HCT116 (cell line): ENCODE measurements around the gene PIK3CA. TPM values are rescaled to one million over a fixed set of nuclear protein-coding genes. Genes with fewer than 3 reads are reported as not detected.

Source experiments
- ATAC-seq: fragments of 200-7000 bp; cut with Tn5 transposase; 2 replicates; pipeline ENCODE4 v1.9.1; 2020; ENCODE audit warnings: mild to moderate bottlenecking, moderate library complexity
- BruUV-seq: library from RNA; stranded (reverse); fragments of 400-500 nt; replicated peaks from 2 replicates; lab custom pipeline; 2021; lab: Mats Ljungman, UMichigan
- CTCF ChIA-PET: fragments of 300-600 bp; sonication (Branson Sonifier 250); formaldehyde crosslinking; loops from one replicate; lab custom pipeline; 2021; ENCODE audit warnings: antibody characterized with exemption; lab: Charles Lee
- POLR2A ChIA-PET: fragments of 300-600, 350-600 bp; sonication (Branson Sonifier 250); formaldehyde crosslinking; loops from one replicate; lab custom pipeline; 2021; ENCODE audit warnings: antibody characterized with exemption; lab: Charles Lee
- RAD21 ChIA-PET, 2 experiments: fragments of 300-600 bp; sonication (Branson Sonifier 250); formaldehyde crosslinking; loops; one replicate each; lab custom pipeline; 2023; ENCODE audit warnings: low total read pairs in 2 of 2; ENCODE audit not compliant: uncharacterized antibody in 2 of 2, unreplicated experiment in 2 of 2, low non-redundant PET in 1 of 2; lab: Charles Lee
- DNase-seq: peaks from one replicate; pipeline ENCODE4 v3.0.0-alpha.2; 2010; ENCODE audit warnings: low read depth, low spot score
- H2AFZ ChIP-seq: fragments of 200-600 bp; shearing (Covaris generic), sonication (generic); 2 replicates; pipeline ENCODE4 v1.6.1; 2017; ENCODE audit warnings: low read depth, mixed run types, mixed read lengths, antibody characterized with exemption, low read length; ENCODE audit not compliant: poor library complexity, severe bottlenecking
- H3K27ac ChIP-seq: 2 replicates; pipeline ENCODE4 v1.5.1; 2012; ENCODE audit warnings: low read depth, low read length
- H3K27me3 ChIP-seq: fragments of 200-600 bp; sonication (generic); 2 replicates; pipeline ENCODE4 v1.6.1; 2016; ENCODE audit warnings: mixed run types, low read length, mixed read lengths; ENCODE audit not compliant: insufficient read depth
- H3K36me3 ChIP-seq, 2 experiments: fragments of 200-500 bp in 1 of 2; fragments of 200-600 bp in 1 of 2; sonication (Bioruptor generic) in 1 of 2; sonication (generic) in 1 of 2; 2 replicates each; pipeline versions ENCODE4 v1.5.1 to v1.6.1; 2014 to 2016; ENCODE audit warnings: low read length in 2 of 2, inconsistent platforms in 1 of 2, mixed read lengths in 1 of 2, mixed run types in 1 of 2; ENCODE audit not compliant: insufficient read depth in 2 of 2, control insufficient read depth in 1 of 2
- H3K4me1 ChIP-seq, 2 experiments: fragments of 200-600 bp in 1 of 2; sonication (generic) in 1 of 2; 2 replicates each; pipeline versions ENCODE4 v1.5.1 to v1.6.1; 2012 to 2017; ENCODE audit warnings: low read length in 2 of 2, inconsistent platforms in 1 of 2, mild to moderate bottlenecking in 1 of 2, mixed read lengths in 1 of 2, mixed run types in 1 of 2, moderate library complexity in 1 of 2; ENCODE audit not compliant: insufficient read depth in 2 of 2, control insufficient read depth in 1 of 2
- H3K4me2 ChIP-seq: fragments of 200-600 bp; sonication (generic); 2 replicates; pipeline ENCODE4 v1.6.1; 2017; ENCODE audit warnings: mixed run types, low read length, mixed read lengths
- H3K4me3 ChIP-seq, 2 experiments: fragments of 200-600 bp in 1 of 2; sonication (generic) in 1 of 2; replicated peaks in 1 of 2; 2 replicates each; pipeline ENCODE4 v1.5.1; 2011 to 2016; ENCODE audit warnings: low read length in 2 of 2, control low read depth in 1 of 2, low read depth in 1 of 2, mild to moderate bottlenecking in 1 of 2, mixed read lengths in 1 of 2, mixed run types in 1 of 2
- H3K79me2 ChIP-seq: fragments of 200-600 bp; sonication (generic); 2 replicates; pipeline ENCODE4 v1.6.1; 2017; ENCODE audit warnings: mild to moderate bottlenecking, mixed run types, low read length, moderate library complexity, mixed read lengths; ENCODE audit not compliant: insufficient read depth
- H3K9ac ChIP-seq: fragments of 200-600 bp; sonication (generic); 2 replicates; pipeline ENCODE4 v1.6.1; 2016; ENCODE audit warnings: low read length, mixed read lengths
- H3K9me2 ChIP-seq: fragments of 200-600 bp; sonication (generic), shearing (Covaris generic); 2 replicates; pipeline ENCODE4 v1.6.1; 2017; ENCODE audit warnings: mixed run types, mild to moderate bottlenecking, moderate library complexity; ENCODE audit not compliant: insufficient read depth
- H3K9me3 ChIP-seq, 2 experiments: fragments of 200-500 bp in 1 of 2; fragments of 200-600 bp in 1 of 2; sonication (Bioruptor generic) in 1 of 2; sonication (generic) in 1 of 2; 2 replicates each; pipeline ENCODE4 v1.6.1; 2014 to 2017; ENCODE audit warnings: low read length in 2 of 2, mixed read lengths in 2 of 2, inconsistent platforms in 1 of 2, low read depth in 1 of 2, mild to moderate bottlenecking in 1 of 2, mixed run types in 1 of 2, moderate library complexity in 1 of 2; ENCODE audit not compliant: control insufficient read depth in 1 of 2, insufficient read depth in 1 of 2
- H4K20me1 ChIP-seq: fragments of 200-600 bp; sonication (generic), shearing (Covaris generic); 2 replicates; pipeline ENCODE4 v1.6.1; 2017; ENCODE audit warnings: mixed run types, mild to moderate bottlenecking, moderate library complexity; ENCODE audit not compliant: insufficient read depth
- CBX3 ChIP-seq: IDR thresholded peaks from 2 replicates; pipeline ENCODE4 v1.6.1; 2012; ENCODE audit warnings: low read depth
- EZH2 ChIP-seq: fragments of 200-600 bp; sonication (generic); IDR thresholded peaks from 2 replicates; pipeline ENCODE4 v1.6.1; 2017; ENCODE audit warnings: antibody characterized with exemption, mixed run types
- EZH2phosphoT487 ChIP-seq: fragments of 200-600 bp; IDR thresholded peaks from 2 replicates; pipeline ENCODE4 v1.6.1; 2018; ENCODE audit warnings: antibody characterized with exemption, borderline replicate concordance
- FOSL1 ChIP-seq: IDR thresholded peaks from 2 replicates; pipeline ENCODE4 v1.6.1; 2012; ENCODE audit warnings: low read depth
- JUND ChIP-seq: IDR thresholded peaks from 2 replicates; pipeline ENCODE4 v1.6.1; 2012
- POLR2AphosphoS5 ChIP-seq: IDR thresholded peaks from 2 replicates; pipeline ENCODE4 v1.6.1; 2011; ENCODE audit warnings: mild to moderate bottlenecking, low read depth, low read length, moderate library complexity
- SP1 ChIP-seq: IDR thresholded peaks from 2 replicates; pipeline ENCODE4 v1.6.1; 2012; ENCODE audit warnings: low read depth
- SRF ChIP-seq: IDR thresholded peaks from 2 replicates; pipeline ENCODE4 v1.6.1; 2012; ENCODE audit warnings: low read depth
- TCF7L2 ChIP-seq: IDR thresholded peaks from 2 replicates; pipeline ENCODE4 v1.7.0; 2011; ENCODE audit warnings: borderline replicate concordance, inconsistent platforms; ENCODE audit not compliant: insufficient read depth, insufficient read length; ENCODE audit errors: extremely low read depth
- ZFX ChIP-seq: fragments of 450-650 bp; IDR thresholded peaks from 2 replicates; pipeline ENCODE4 v1.6.1; 2017
- ZNF274 ChIP-seq: fragments of 200-500 bp; sonication (Bioruptor generic); IDR thresholded peaks from 2 replicates; pipeline ENCODE4 v1.6.1; 2014; ENCODE audit warnings: mild to moderate bottlenecking, low read depth, low read length, inconsistent platforms
- intact Hi-C: fragments of 100-400 bp; cut with micrococcal nuclease; formaldehyde crosslinking; loops from 2 replicates; pipeline ENCODE4 v1.10.0; 2022
- total RNA-seq: library from RNA; stranded (reverse); gene quantifications from one replicate; pipeline ENCODE4 v1.2.1, GENCODE V29; 2021; ENCODE audit not compliant: unreplicated experiment
- TF ChIP-seq, protein P1 (sequence below): IDR thresholded peaks from 2 replicates; pipeline ENCODE4 v1.6.1; 2012
- TF ChIP-seq, protein P2 (sequence below): IDR thresholded peaks from 2 replicates; pipeline ENCODE4 v1.6.1; 2012
- TF ChIP-seq, protein P3 (sequence below): IDR thresholded peaks from 2 replicates; pipeline ENCODE4 v1.6.1; 2012; ENCODE audit warnings: low read depth
- TF ChIP-seq, protein P4 (sequence below): IDR thresholded peaks from 2 replicates; pipeline ENCODE4 v1.6.1; 2011; ENCODE audit warnings: mild to moderate bottlenecking, low read length, moderate library complexity; ENCODE audit not compliant: insufficient replicate concordance; ENCODE audit errors: extremely low read depth
- TF ChIP-seq, protein P5 (sequence below), 3 experiments: fragments of 200-600 bp in 1 of 3; sonication (generic) in 1 of 3; IDR thresholded peaks in 2 of 3; conservative IDR thresholded peaks in 1 of 3; 2 replicates each; pipeline ENCODE4 v1.5.1; 2012 to 2017; ENCODE audit warnings: low read depth in 2 of 3, low read length in 2 of 3, antibody characterized with exemption in 1 of 3, borderline replicate concordance in 1 of 3, control low read depth in 1 of 3, mild to moderate bottlenecking in 1 of 3, mixed read lengths in 1 of 3, mixed run types in 1 of 3, moderate library complexity in 1 of 3; ENCODE audit not compliant: insufficient read depth in 1 of 3

The PIK3CA gene
- total RNA-seq, 1 experiment from 2014 or later = 17.9 TPM

DNA sequence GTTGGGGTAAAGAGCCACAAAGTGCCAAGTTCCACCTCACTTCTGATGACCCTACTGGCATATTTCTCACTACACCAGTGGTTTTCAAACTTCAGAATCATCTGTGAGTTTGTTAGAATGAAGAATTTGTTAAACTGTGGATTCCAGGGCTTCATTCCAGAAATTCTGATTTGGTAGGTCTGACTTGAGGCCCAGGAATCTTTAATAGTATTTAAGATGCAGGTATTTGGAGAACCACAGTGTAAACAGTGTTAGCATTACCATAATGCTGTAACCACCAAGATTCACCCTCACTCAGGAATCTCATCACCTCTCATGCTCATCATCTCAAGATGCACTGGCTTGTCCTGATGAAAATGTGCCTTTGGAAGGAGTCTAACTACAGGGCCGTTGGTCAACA lies 96.7 kb downstream of the PIK3CA start:
- no peak overlapping the region for H3K27ac ChIP-seq
- no peaks in the 10 kb centered on the region for H3K36me3 ChIP-seq
- ChIA-PET CTCF (no interaction called here), RAD21 (no interaction called here)
- H3K4me3 ChIP-seq = no peak overlapping the region
- BruUV-seq = no TSS peak
- H3K79me2 ChIP-seq = no peaks in the 10 kb centered on the region
- no peak overlapping the region for H3K9ac ChIP-seq
- no peak for TF ChIP-seq JUND
- no peak for TF ChIP-seq SP1
- no peak for TF ChIP-seq SRF
- TF ChIP-seq, protein P1, sequence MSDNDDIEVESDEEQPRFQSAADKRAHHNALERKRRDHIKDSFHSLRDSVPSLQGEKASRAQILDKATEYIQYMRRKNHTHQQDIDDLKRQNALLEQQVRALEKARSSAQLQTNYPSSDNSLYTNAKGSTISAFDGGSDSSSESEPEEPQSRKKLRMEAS = no peak
- no peak for TF ChIP-seq TCF7L2
- TF ChIP-seq EZH2phosphoT487 = no peak
- TF ChIP-seq ZFX = no peak
- no peak for TF ChIP-seq CBX3
- TF ChIP-seq ZNF274 = no peak
- no peak for TF ChIP-seq POLR2AphosphoS5
- no peak for TF ChIP-seq EZH2
- TF ChIP-seq, protein P2, sequence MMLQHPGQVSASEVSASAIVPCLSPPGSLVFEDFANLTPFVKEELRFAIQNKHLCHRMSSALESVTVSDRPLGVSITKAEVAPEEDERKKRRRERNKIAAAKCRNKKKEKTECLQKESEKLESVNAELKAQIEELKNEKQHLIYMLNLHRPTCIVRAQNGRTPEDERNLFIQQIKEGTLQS = no peak
- TF ChIP-seq, protein P3, sequence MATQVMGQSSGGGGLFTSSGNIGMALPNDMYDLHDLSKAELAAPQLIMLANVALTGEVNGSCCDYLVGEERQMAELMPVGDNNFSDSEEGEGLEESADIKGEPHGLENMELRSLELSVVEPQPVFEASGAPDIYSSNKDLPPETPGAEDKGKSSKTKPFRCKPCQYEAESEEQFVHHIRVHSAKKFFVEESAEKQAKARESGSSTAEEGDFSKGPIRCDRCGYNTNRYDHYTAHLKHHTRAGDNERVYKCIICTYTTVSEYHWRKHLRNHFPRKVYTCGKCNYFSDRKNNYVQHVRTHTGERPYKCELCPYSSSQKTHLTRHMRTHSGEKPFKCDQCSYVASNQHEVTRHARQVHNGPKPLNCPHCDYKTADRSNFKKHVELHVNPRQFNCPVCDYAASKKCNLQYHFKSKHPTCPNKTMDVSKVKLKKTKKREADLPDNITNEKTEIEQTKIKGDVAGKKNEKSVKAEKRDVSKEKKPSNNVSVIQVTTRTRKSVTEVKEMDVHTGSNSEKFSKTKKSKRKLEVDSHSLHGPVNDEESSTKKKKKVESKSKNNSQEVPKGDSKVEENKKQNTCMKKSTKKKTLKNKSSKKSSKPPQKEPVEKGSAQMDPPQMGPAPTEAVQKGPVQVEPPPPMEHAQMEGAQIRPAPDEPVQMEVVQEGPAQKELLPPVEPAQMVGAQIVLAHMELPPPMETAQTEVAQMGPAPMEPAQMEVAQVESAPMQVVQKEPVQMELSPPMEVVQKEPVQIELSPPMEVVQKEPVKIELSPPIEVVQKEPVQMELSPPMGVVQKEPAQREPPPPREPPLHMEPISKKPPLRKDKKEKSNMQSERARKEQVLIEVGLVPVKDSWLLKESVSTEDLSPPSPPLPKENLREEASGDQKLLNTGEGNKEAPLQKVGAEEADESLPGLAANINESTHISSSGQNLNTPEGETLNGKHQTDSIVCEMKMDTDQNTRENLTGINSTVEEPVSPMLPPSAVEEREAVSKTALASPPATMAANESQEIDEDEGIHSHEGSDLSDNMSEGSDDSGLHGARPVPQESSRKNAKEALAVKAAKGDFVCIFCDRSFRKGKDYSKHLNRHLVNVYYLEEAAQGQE = no peak
- TF ChIP-seq, protein P4, sequence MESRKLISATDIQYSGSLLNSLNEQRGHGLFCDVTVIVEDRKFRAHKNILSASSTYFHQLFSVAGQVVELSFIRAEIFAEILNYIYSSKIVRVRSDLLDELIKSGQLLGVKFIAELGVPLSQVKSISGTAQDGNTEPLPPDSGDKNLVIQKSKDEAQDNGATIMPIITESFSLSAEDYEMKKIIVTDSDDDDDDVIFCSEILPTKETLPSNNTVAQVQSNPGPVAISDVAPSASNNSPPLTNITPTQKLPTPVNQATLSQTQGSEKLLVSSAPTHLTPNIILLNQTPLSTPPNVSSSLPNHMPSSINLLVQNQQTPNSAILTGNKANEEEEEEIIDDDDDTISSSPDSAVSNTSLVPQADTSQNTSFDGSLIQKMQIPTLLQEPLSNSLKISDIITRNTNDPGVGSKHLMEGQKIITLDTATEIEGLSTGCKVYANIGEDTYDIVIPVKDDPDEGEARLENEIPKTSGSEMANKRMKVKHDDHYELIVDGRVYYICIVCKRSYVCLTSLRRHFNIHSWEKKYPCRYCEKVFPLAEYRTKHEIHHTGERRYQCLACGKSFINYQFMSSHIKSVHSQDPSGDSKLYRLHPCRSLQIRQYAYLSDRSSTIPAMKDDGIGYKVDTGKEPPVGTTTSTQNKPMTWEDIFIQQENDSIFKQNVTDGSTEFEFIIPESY = no peak
- TF ChIP-seq, protein P5, sequence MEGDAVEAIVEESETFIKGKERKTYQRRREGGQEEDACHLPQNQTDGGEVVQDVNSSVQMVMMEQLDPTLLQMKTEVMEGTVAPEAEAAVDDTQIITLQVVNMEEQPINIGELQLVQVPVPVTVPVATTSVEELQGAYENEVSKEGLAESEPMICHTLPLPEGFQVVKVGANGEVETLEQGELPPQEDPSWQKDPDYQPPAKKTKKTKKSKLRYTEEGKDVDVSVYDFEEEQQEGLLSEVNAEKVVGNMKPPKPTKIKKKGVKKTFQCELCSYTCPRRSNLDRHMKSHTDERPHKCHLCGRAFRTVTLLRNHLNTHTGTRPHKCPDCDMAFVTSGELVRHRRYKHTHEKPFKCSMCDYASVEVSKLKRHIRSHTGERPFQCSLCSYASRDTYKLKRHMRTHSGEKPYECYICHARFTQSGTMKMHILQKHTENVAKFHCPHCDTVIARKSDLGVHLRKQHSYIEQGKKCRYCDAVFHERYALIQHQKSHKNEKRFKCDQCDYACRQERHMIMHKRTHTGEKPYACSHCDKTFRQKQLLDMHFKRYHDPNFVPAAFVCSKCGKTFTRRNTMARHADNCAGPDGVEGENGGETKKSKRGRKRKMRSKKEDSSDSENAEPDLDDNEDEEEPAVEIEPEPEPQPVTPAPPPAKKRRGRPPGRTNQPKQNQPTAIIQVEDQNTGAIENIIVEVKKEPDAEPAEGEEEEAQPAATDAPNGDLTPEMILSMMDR (IDR thresholded peaks at IDR 0.05 in 2 of 3, conservative IDR thresholded peaks at IDR 0.05 in 1 of 3; ENCODE audit: borderline replicate concordance in 1 of 3, insufficient read depth in 1 of 3, low read depth in 2 of 3, low read length in 2 of 3) = no peak
- TF ChIP-seq FOSL1 = no peak
- TF ChIP-seq, all 23 proteins: peak for 0
- no peaks in the 10 kb centered on the region for H3K9me3 ChIP-seq
- H2AFZ ChIP-seq = no peak overlapping the region
- DNase-seq = no peak
- no peak overlapping the region for H3K4me2 ChIP-seq
- H3K4me1 ChIP-seq = no peaks in the 10 kb centered on the region
- no peaks in the 10 kb centered on the region for H3K9me2 ChIP-seq
- no peak for ATAC-seq
- H4K20me1 ChIP-seq = no peaks in the 10 kb centered on the region
- POLR2A ChIA-PET = no interaction called here
- H3K27me3 ChIP-seq = no peaks in the 10 kb centered on the region
- intact Hi-C loops = no loop called here
